GM23248 (cell line): ENCODE measurements around the gene FCN3.

ENCODE experiments used
- EZH2 ChIP-seq: fragments of 200-600 bp; sonication (generic); IDR thresholded peaks from 2 replicates; pipeline ENCODE4 v1.6.1; 2018; ENCODE audit warnings: antibody characterized with exemption, mild to moderate bottlenecking; ENCODE audit not compliant: insufficient read depth, poor library complexity, severe bottlenecking
- EZH2phosphoT487 ChIP-seq: fragments of 200-600 bp; sonication (generic); IDR thresholded peaks from 2 replicates; pipeline ENCODE4 v1.6.1; 2018; ENCODE audit warnings: antibody characterized with exemption, moderate library complexity, mild to moderate bottlenecking, low read depth; ENCODE audit not compliant: insufficient read depth

DNA sequence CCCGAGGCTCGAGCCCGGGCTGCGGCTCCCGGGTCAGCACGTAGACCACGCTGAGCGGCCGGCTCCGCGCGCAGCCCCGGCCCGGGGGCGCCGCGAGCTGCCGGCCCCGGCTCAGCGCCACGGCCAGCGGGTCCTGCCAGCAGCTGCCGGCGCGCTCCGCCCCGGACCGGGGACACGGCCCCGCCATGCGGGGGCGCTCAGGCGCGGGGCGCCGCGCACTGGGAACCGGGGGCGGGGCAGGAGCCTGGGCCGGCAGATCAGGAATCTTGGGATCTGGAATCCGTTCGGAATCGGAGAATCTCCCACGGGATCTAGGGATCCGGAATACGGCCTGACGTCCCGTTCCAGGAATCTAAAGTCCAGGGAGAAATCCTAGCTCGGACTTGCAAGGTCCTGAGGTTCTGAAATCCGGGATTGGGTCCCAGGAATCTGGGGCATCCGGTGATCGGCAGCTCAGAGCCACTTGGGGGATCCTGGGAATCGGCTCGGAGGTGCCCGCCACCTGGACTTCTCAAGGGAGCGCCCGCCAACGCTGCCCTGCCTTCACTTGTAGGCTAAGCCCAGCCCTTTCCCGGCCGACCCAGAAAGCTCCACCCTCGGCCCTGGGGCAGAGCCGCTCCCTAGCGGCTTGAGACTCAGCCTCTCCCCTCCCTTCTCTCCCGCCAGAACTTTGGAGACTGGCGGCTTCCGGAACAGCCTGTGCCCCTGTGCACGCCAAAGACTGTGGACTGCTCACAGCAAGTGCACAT lies 8.0 kb downstream of the FCN3 start, which contains the start of gene MAP3K6:
- no peak for TF ChIP-seq EZH2
- no peak for TF ChIP-seq EZH2phosphoT487
